Suprapubic skin (tissue), 3 donors: ENCODE data around the gene PODXL.

Source experiments
- CTCF ChIP-seq, 2 donors: fragments of 200-600 bp in 1 of 2; fragments of 450-650 bp in 1 of 2; sonication (generic) in 1 of 2; IDR thresholded peaks; one replicate each; pipeline ENCODE4 v1.5.1; 2016 to 2019; ENCODE audit warnings: antibody characterized with exemption in 2 of 2, mild to moderate bottlenecking in 1 of 2, moderate library complexity in 1 of 2
- POLR2AphosphoS5 ChIP-seq, 3 donors: sonication (generic); formaldehyde crosslinking; IDR thresholded peaks; one replicate each; pipeline ENCODE4 v1.6.1; 2017; ENCODE audit warnings: antibody characterized with exemption in 3 of 3

DNA sequence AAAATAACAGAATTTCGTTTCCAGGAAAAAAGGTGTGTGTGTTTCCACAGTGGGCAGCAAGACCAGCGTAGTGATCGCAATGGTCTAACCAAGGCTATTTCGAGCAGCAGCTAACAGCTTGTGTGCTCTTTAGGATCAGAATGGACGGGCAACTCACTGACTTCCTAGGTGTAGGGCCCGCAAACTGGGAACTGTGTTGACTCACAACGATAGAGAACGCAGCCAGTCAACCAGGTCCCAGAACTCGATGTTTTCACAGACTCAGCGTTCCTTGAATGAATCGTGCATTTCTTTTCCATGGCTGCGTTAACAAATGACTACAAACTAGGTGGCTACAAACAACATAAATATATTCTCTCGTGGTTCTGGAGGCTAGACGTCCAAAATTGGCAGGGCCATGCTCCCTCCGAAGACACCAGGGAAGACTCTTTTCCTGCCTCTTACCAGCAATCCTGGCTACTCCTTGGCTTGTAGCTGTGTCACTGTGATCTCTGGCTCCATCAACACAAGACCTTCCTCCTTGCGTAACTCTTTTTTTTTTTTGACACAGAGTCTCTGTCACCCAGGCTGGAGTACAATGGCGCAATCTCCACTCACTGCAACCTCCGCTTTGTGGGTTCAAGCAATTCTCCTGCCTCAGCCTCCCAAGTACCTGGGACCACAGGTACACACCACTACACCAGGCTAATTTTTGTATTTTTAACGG is 39.1 kb downstream of the PODXL start:
- TF ChIP-seq CTCF (IDR thresholded peaks at IDR 0.05), result no peak
- no peak for TF ChIP-seq POLR2AphosphoS5 (IDR thresholded peaks at IDR 0.05)
